Measurements from ENCODE around the gene LSMEM2.

DNA sequence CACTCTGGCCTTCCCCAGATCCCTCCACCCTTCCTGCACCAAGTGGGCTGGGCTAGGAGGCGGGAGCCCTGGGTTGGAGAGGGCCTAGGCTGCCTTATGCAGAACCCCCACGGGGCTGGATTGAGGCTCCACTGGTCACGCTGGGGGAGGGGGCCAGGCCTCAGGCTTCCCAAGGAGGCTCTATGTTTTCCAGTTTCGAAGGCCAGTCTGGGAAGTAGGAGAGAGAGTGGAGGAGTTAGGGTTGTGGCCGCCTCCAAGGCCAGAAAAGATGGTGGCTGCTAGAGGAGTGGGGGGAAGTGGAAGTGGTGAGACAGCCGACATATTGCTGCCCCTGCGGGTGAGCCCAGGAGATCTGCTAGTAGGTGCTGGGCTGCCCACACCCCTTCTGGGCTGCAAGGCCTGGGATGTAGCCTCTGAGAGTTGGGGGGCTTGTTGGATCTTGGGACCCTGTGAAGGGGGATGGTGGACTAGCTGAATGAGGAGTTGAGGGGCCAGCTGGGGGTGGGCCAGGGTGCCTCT lies 41.7 kb upstream of the LSMEM2 start:
- TF ChIP-seq EZH2 (IDR thresholded peaks at IDR 0.05), result no peak
- no peak for TF ChIP-seq POLR2AphosphoS5 (IDR thresholded peaks at IDR 0.05; ENCODE audit: borderline replicate concordance, low read depth, low read length)

Measured in SK-N-MC (cell line).